Measurements from ENCODE around the gene RUNX2. TPM values are rescaled to one million over a fixed set of nuclear protein-coding genes. Genes with fewer than 3 reads are reported as not detected.

RUNX2 gene
- polyA plus RNA-seq, 1 donor, result 1.1 TPM

DNA sequence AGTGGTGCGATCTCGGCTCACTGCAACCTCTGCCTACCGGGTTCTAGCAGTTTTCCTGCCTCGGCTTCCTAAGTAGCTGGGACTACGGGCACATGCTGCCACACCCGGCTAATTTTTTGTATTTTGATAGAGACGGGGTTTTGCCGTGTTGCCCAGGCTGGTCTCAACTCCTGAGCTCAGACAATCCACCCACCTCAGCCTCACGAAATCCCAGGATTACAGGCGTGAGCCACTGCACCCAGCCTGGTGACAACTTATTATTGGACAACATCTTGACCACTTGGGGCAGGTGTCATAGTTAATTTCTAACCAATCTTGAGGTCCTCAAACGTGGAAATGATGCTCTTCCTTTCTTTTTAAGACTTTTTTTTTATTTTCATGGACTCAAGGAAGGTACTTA lies 383.9 kb downstream of the RUNX2 start:
- no peak for DNase-seq

DNA sequence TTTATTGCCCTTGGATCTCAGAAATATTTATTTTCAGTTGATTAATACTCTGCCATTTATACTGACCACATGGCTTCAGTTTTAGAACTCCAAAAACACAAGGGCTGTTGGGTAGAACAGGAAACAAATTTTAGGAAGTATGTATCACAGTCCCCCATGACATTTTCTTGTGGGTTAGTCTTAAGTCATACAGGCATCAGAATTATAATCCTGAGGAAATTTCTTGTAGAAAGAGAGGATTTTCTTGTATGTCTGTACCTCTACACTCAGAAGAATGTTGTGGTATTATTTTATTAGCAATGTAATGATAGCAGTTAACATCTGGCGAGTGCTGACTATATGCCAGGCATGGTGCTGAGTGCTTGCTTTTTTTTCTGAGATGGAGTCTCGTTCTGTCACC lies 384.7 kb downstream of the RUNX2 start:
- DNase-seq, result no peak

Other genes starting within 250 kb of the RUNX2 start
- 11.3 TPM for gene SUPT3H, start 49.6 kb downstream of the RUNX2 start, polyA plus RNA-seq (ENCODE audit: insufficient read length)

Data from hindlimb muscle (tissue), 1 donor.